EH (cell line): Measurements from ENCODE around the gene IL1R2.

Source experiments
- DNase-seq: peaks from one replicate; pipeline ENCODE4 v3.0.0-alpha.2; 2015; ENCODE audit warnings: low read depth

IL1R2 gene, protein sequence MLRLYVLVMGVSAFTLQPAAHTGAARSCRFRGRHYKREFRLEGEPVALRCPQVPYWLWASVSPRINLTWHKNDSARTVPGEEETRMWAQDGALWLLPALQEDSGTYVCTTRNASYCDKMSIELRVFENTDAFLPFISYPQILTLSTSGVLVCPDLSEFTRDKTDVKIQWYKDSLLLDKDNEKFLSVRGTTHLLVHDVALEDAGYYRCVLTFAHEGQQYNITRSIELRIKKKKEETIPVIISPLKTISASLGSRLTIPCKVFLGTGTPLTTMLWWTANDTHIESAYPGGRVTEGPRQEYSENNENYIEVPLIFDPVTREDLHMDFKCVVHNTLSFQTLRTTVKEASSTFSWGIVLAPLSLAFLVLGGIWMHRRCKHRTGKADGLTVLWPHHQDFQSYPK

DNA sequence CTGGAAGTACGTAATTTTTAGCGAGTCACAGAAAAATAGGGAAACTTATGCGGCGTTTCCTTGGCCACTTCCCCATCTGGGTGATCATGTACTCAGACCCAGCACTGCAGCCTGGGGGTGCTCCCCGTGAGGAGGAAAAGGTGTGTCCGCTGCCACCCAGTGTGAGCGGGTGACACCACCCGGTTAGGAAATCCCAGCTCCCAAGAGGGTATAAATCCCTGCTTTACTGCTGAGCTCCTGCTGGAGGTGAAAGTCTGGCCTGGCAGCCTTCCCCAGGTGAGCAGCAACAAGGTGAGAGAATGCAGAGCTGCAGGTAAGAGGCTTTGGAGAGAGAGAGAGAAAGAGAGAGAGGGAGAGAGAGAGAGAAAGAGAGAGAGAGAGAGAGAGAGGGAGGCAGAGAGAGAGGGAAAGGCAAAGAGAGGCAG lies at the start of gene IL1R2:
Gene IL1R2, plus strand, starts transcription at position 240 of the 425 bp plus-strand sequence. CDS start 16,616 bp downstream, outside the sequence.
- no peak for DNase-seq

DNA sequence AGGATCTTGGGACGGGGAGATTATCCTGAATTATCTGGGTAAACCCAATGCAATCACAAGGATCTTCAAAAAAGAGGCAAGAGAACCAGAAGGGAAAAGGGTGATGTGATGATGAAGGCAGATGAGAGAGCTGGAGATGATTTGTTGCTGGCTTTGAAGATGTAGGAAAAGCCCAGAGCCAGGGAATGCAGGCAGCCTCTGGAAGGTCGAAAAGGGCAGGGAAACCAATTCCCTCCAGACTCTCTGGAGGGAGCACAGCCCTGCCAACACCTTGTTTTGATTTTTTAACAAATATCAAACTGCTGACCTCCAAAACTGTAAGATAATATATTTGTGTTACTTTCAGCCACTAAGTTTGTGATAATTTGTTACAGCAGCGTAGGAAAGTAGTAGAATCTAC lies 48.9 kb upstream of the IL1R2 start:
- no peak for DNase-seq

DNA sequence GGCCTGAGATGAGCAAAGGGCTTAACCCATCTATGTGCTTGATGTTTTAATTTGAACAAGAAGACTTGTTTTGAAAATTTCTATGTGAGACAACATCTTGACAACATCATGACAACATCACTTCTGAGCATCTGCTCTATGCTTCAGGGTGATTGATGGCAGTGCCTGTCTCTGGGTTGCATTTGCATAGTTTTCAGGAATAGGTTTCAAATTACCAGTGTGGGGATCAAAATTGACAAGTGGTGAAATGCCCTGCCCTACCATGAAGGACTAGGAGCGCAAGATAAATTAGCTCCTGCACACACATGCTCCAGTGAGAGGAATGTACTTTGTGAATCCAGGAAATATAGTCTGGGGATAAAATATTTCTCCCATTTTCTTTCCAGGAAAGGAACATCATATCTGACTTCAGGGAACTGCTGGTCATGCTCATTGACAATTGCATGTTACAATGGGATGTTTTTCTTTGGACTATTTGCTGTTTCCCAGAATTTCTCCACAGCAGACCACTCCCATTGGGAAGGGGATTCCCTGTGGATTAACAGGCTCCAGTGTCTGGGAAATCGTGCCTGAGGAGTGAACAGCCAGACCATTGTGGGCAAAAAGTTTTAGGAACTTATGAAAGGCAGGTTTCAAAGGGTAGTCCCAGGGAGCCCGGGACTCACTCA lies 45.3 kb upstream of the IL1R2 start:
- DNase-seq, result no peak

DNA sequence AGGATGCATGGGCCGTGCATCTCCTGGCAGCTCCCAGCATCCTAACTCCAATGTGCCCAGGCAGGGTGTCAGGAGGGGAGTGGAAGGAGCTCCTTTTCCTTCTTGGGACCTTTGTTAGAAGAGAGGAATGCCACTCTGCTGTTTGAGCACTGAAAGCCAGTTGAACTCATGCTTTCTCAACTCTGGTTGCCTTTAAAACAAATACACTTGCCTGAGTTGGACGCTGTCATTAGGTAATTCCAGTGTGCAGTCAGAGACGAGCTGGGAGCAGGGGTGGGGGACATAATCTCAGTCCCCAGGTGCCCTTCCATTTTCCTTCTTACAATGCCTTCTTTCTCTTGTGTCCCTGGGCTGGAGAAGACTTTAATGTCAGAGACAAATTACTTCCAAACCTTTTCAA lies 44.4 kb upstream of the IL1R2 start:
- DNase-seq, result no peak

DNA sequence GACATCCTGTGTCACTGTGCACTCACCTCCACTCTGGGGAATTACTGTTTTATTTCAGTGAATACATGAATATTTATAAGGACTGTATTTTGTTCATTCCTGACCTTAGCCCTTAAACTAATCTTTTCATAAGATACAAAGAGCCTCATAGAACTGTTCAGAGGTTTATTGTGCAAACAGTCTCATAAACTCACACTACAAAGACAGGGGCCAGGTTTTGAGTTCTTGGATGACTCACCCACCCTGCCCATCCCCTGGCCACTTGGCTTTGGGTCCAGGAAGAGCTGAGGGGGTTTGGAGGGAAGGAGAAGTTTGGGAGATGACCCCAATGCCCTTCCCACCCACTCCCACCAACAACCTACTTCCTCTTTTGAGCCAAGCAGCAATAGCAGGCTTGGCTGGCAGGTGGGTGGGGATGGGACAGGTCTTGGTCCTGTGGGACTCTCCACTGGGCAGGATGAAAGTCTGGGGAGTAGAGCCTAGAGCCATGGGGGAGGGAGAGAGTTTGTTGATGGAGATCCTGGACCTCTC lies 43.1 kb upstream of the IL1R2 start:
- no peak for DNase-seq

DNA sequence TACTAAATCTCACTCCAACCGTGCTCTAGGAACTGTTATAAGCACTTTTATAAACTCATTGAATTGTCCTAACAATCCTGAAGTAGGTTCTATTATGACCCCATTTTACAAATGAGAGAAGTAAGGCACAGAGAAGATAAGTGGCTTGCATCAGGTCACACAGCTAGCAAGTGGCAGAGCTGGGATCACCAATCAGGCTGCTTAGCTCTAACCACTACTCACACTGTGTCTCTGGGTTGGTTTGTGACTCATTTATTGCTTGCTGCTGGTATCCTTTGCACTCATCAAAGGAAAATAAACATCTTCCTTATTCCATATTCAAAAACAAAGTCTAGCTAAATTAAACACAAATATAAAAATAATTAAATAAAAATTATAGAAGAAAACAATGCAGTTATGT lies 42.5 kb upstream of the IL1R2 start:
- DNase-seq, result peak; percentile 30

DNA sequence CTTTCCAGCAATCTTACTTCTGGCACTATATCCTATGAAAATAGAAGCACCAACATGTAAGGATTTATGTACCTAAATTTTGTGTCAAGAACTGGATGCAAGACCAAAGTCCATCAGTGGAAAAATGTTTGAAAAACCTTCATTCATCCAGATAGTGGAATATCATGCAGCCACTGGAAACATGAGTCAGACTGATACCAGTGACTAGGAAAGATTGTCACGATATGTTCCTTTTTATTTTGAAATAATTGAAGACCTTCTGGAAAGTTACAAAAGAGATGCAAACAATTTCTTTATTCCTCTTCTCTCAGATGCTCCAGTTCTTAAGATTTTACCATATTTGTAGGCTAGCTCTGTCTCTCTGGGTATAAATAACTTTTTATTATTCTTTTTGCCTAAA lies 40.5 kb upstream of the IL1R2 start:
- no peak for DNase-seq

DNA sequence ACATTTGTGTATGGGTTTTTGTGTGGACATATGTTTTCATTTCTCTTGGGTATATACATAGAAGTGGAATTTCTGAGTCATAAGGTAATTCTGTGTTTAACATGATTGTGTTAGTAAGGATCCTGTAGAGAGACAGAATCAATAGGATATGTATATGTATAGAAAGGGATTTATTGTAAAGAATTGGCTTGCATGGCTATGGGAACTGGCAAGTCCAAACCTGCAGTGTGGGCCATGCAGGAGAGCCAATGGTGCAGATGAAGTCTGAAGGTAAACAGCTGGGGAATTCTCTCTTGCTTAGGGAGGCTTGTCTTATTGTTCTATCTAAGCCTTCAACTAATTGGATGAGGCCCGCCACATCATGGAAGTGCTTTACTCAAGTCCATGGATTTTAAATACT lies 39.2 kb upstream of the IL1R2 start:
- no peak for DNase-seq

DNA sequence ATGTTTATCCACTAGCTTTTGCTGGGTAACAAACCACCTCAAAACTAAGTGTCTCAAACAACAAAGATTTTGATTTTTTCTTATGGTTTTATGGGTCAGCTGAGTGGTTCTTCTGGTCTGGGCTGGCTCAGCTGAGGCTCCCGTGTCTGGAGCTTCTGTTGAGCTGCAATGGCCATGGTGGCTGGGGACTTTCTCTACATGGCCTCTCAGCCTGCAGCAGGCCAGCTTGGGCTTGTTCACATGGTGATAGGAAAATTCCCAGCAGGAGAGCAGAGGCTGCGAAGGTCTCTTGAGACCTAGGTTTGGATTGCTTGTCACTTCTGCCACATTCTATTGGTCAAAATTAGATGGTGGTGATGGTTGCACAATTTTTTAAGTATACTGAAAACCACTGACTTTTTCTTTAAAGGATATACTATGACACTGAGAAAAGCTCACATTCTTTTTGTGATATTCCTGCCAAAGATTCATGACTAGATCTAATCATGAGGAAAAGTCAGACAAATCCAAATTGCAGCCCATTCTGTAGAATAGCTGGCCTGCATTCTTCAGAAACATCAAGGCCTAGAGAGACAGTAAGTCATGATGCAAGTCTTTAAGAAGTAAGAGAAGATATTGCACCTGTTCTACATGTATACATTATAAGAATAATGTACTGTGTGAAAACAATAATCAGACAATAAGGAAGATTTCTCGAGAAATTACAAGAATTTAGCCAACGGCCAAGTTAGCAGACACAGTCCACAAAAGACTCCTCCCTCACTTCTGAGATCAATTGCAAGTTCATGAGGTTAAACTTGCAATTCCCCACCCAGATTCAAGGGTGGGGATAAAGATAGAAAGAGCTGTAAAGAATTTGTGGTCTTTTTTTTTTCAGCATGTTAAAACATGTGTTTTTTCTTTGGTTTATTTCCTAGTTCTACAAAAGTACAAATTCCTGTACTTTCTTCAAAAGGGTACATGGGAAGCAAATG lies 35.0 kb upstream of the IL1R2 start:
- peak; percentile 21 for DNase-seq

DNA sequence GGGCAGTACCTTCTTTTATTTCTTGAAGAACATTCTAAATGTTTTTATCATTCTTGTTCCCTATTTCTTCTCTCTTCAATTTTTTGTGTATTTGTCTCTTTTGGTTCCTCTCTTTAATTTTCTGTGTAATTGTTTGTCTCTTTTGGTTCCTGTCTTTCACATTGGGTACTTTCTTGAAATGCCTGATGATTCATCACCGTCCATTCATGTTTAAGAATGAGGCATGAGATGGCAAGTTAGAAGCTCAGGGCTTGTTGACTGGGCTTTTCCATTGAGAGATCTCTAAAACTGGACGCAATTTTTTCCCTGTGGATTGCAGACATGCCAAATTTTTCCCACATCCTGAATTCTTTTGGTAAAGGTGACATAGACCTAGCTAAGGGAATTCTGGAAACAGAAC lies 33.7 kb upstream of the IL1R2 start:
- peak; percentile 28 for DNase-seq

DNA sequence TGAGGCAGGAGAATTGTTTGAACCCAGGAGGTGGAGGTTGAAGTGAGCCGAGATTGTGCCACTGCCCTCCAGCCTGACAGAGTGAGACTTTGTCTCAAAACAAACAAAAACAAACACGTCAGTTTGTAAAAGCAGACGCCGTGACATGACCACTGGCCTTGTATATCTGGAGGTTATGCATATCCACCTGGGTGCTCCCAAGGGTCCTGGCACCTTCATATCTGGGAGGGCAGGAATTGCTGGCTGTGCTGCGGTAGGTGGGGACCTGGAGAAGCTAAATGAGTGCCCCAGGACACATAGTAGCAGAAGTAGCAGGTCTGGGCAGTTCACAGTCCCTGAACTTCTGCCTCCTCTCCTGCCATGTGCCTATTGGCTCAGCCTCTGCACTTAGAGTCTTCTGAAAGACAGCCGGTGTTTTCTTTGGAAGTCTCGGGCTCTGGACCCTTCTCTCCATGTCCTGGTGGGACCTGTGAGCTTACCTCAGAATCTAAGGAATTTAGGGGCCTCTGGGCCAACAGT lies 30.9 kb upstream of the IL1R2 start:
- DNase-seq, result no peak

DNA sequence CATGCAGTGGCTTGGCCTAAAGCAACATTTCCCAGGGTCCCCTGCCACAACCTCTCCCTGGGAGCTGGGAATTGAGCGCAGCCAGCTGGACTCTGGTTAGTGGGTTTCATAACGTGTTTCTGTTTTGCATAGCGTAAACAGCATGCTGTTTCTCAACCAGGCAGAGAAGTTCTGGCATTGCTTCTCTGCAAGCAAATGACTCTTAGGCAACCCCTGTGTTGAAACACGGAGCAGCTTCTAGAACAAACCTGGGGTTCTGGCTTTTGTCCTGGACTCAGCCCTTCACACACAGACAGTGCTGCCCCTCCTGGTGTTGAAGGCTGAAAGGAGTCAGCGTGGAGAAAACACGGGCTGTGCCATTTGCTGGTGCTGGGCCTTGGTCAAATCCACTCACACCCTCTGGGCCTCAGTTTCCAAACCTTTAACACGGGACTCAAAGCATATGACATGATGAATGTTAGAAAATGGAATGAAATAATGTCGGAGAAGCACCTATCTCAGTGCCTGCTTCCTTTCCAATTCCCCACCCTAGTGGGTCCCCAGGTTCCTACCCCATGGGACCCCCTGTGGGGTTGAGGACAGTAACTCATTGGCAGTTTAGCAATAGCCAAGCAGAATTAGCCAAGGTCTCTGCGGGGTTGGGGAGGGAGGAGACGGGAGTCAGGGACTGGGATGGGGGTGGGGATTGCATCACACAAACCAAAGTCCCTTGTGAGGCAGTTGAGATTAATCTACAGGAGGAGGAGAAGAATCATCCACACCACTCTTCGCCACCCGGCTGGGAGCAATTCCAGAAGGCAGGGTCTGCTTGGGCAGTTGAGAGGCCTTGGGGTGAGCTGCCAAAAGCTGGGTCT lies 30.2 kb upstream of the IL1R2 start:
- DNase-seq, result peak; percentile 57

DNA sequence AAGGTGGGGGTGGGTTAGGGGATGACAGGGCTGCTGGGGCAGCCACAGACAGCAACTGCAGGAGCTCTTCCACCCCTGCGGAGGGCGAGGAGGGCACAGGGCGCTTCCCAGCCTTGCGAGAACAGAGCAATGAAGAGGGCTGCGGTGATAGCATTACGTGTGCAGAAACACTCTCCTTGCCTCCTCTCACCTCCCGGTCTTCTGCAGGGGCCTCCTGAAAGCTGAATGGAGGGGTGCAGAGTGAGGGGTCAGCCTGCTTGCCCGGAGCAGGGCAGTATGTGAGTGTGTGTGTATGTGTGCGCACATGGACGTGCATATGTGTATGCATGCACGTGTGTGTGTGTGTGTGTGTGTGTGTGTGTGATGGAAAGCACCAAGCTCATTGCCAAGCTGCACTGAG lies 29.5 kb upstream of the IL1R2 start:
- DNase-seq, result no peak

DNA sequence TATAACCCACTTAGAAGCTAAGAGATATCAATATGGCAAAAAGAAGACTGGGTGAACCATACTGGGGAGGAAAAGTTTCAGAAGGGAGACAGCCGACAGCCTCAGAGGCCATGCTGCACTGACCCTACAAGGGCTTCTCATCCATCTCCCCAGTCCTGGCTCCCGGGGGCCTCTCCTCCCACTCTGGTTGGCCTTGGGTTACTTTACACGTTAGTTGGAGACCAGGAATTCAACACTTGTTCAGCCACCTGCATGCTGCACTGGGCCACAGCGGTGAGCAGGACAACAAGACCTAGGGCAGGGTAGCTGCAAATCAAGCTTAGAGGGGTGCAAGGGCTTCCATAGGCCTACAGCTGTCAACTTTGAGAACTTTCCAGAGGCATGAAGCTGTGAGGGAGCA lies 28.6 kb upstream of the IL1R2 start:
- DNase-seq, result no peak

DNA sequence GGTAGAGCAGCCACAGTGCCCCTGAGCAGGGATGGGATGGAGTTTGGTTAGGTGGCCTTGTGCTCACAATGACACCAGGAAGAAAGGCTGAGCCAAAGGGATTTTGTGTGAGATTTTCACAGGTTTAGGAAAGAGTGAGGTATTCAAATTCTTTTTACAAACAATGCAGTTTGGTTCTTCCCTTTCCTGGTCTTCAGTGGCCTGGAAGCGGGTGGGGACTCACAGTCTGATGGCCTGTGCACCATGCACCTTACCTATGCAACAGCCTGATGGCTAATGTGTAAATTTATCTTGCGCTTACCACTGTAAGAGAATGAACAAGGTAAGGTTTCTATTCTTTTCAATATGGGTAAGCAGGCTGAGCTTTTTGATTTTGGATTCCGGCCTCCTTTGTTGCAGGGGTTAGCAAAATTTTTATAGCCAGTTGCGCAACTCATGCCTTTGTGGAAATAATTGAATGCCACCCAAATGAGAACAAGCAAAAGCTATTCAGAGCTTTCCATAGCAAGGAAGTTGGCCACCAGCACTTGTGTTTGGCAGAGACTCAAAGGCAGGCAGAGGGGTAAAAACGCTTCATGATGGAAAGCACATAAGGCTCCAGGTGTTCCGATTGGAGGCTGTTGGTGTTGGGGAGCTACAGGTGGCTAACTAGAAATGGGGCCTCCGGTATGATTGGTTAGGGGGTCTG lies 23.8 kb upstream of the IL1R2 start:
- DNase-seq, result peak; percentile 52

DNA sequence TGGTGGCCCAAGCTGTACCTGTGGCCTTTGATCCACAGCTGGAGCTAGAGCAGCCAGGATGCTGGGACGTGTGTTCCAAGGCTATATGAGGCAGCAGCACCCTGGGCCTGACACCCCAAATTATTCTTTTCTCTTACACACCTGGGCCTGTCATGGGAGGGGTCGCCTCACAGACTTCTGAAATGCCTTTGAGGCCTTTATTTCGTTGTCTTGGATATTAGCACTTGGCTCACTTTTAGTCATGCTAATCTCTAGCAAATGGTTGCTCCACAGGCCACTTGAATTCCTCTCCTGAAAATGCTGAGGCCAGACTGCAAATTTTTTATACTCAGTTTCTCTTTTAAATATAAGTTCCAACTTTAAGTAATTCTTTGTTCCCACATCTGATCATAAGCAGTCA lies 22.0 kb upstream of the IL1R2 start:
- no peak for DNase-seq

DNA sequence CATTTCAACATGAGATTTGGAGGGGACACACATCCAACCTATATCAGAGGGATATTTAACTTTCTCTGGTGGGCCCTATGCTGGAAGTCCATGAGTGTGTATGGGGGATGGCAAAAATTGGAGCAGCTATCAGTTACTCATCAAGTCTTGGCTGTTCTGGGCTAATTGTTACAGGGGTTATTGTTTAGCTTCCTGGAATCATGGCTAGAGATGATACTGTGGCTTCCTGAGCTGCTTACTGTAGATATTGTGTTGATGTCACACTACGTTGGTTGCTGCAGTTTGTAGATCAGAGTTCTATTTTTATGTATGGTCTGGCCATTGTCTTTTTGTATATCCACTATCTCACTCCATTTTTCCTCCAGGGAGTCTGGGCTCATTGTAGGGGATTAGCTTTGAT lies 20.9 kb upstream of the IL1R2 start:
- no peak for DNase-seq

DNA sequence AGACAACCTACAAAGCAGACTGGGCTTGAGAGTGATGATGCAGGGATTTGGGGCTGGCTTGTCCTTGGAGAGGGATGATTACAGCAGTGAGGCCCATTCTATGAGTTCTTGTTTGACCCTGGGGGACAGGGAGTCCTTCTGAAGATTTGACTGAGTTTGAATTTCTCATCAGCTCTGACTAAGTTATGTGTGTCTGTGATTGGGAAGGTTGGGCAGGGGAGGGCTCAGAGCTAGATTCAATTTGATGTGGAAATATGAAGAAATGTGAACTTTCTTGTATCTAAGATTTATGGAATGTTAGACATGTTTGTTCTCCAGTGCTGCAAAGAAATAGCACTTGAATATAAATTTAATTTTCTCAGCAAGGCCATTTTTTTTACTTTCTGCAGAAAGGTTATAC lies 19.9 kb upstream of the IL1R2 start:
- DNase-seq, result peak; percentile 6

DNA sequence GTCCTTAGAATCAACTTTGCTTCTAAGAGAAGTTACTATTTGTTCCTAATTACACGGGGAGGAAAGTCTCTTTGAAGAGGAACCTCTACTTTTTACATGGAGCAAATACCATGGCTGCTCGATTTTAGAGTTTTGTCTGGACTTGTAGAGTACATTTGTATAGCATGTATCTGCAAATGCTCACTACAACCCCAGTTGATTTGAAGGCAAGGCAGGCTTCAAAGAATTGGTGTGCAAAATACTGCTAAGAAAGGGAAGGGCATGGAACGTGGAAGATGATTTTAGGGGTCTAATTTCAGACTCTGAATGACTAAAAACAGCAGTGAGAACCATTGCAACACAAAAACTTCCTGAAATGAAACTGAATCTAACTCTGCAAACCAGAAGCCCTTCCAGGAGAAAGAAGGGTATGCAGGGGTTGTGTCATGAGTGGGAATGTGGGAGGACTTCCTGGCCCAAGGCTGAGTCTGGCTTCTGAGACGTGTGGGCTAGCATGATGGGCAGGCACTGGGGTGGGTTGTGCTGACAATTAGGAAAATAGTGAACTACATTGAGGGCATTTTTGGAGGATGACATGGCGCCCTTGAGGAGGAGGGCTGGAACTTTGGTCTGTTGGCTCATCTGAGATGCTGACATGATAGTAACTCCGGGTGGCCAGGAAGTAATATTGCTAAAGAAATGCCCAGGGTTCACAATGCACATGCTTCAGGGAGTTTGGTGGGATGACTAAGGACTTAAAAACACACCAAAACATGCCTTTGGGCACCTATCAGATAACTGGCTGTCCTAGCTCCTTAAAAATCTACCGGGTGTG lies 18.9 kb upstream of the IL1R2 start:
- DNase-seq, result peak; percentile 98

DNA sequence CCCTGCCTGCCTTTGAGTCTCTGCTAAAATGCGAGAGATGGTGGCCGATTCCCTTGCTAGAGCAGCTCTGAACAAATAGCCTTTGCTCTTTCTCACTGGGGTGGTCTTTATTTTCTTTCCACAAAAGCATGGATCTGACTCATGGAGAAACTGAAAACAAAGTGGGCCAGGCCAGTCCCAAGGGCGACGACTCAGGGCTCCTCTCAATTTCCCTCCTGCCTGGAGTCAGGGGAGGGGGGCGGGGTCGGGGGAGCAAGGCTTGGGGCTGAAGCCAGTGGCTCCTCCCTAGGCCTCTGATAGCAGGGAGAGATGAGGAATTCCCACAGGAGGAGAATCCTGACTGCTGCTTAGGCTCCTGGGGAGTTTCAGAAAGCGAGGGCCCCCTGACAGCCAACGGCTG lies 17.1 kb upstream of the IL1R2 start:
- DNase-seq, result peak; percentile 43
